ENCODE data around the gene CXCR3.

GRCh38 chrX:71629467-71629866 lies 11.2 kb upstream of the CXCR3 start:
- TF ChIP-seq GATA3 (IDR thresholded peaks at IDR 0.05; ENCODE audit: low read depth, low read length) (no peak), GATA2 (IDR thresholded peaks at IDR 0.05; ENCODE audit: low read depth, low read length) (no peak)

All from SH-SY5Y (cell line).